Erythroblast (primary cell): ENCODE data around the gene PRPSAP1.

Experiments used
- DNase-seq, 2 experiments: peaks; one replicate each; lab custom pipeline; 2025; lab: John Stamatoyannopoulos, UW
- GATA1 ChIP-seq: IDR thresholded peaks from 2 replicates; pipeline ENCODE4 v1.6.1; 2011; ENCODE audit warnings: low read depth, mild to moderate bottlenecking, control low read depth, low read length, moderate library complexity
- POLR2A ChIP-seq: IDR thresholded peaks from 2 replicates; pipeline ENCODE4 v1.6.1; 2011; ENCODE audit warnings: mild to moderate bottlenecking, low read length

Gene PRPSAP1

GRCh38 chr17:76353599-76354316, at the start of gene PRPSAP1:
PRPSAP1 (minus strand) TSS chr17:76353916; CDS start chr17:76353703, 213 bp downstream.
- TF ChIP-seq POLR2A (peak; percentile 76), GATA1 (no peak)

GRCh38 chr17:76402711-76403110, 49.0 kb upstream of the PRPSAP1 start:
- no peak for TF ChIP-seq GATA1
- TF ChIP-seq POLR2A = no peak
- no peak for DNase-seq

More at GRCh38 chr17:76353599-76354316, at the start of gene PRPSAP1:
- DNase-seq = peak; percentile 91 to 95

- no peak for DNase-seq
- no peak for TF ChIP-seq POLR2A
- no peak for TF ChIP-seq GATA1
These were observed 45.8 kb upstream of the PRPSAP1 start for GRCh38 chr17:76399175-76400172.

- TF ChIP-seq GATA1 = no peak
- TF ChIP-seq POLR2A = no peak
- no peak for DNase-seq
These were observed 44.9 kb upstream of the PRPSAP1 start for GRCh38 chr17:76398523-76399174.

- TF ChIP-seq POLR2A (no peak), GATA1 (no peak)
These were observed 44.2 kb upstream of the PRPSAP1 start for GRCh38 chr17:76397687-76398522.

GRCh38 chr17:76397184-76397583, 43.5 kb upstream of the PRPSAP1 start:
- TF ChIP-seq GATA1 = no peak
- no peak for DNase-seq

More at GRCh38 chr17:76397687-76398522, 44.2 kb upstream of the PRPSAP1 start:
- peak; percentile 85 to 92 for DNase-seq

- DNase-seq = no peak
- TF ChIP-seq POLR2A = no peak
- no peak for TF ChIP-seq GATA1
These were observed 42.3 kb upstream of the PRPSAP1 start for GRCh38 chr17:76395980-76396379.

- no peak for DNase-seq
- TF ChIP-seq GATA1 (no peak), POLR2A (no peak)
These were observed 40.5 kb upstream of the PRPSAP1 start for GRCh38 chr17:76394166-76394565.

GRCh38 chr17:76391200-76391715, 37.5 kb upstream of the PRPSAP1 start:
- TF ChIP-seq POLR2A = no peak
- TF ChIP-seq GATA1 = no peak
- DNase-seq = no peak

DNA sequence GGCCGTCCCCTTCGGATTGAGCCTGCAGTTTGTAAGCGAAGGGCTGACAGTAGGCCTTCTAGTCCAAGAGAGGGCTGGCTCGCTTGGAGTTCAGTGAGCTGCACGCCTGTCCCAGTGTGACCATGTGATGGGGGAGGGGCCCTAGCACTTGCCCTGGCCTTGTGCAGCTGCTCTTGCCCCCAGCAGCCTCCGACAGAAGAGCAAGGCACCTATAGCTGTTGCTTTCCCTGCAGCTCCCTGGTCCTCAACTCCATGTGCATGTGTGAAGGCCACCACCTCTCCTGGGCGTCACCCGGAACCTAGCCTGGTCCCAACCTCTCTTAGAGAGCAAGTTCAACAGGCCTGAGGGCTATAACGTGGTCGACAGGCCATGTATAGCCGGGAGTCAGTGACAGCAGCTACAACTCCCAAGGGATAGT, 36.3 kb upstream of the PRPSAP1 start:
- no peak for TF ChIP-seq POLR2A
- no peak for TF ChIP-seq GATA1
- DNase-seq = no peak

DNA sequence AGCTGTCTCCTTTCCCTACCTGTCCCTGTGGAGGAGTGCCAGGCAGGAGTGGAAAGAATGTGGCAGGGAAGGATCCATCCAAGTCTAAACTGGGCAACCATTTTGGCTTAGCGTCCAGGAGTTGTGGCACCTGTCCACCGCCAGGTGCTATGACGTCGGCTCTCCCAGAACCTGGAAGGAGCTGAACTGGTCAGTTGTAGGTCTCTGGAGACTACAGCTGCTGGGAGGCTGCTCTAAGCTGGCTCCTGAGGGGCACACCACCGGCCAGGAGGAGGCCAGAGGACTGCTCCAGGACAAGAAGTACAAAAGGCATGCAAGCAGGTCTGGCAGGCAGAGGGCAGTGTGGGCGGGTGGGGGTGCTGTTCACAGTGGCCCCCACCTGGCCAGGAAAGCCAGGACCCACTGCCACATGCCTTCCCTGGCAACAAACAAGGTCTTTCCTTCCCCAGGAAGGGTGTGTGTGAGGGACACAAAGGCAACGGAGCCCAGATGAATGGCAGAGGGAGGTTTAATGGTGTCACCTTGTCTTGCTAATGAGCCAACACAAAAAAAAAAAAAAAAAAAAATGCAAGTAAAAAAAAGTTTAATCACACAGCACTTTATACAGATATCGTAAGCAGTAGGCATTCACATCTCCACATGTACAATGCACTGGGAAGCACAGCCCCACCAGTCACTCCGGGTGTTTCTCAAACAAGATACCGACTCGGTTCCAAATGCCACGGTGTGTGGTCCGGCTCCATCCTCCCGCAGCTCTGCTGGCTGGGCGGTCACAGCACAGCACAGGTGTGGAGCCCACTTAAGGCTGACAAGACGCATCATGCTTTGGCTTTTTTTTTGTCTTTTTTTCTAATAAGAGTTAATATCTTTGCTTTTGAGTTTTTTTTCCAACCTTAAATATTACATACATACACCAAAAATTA, 35.5 kb upstream of the PRPSAP1 start:
- TF ChIP-seq GATA1 (no peak), POLR2A (no peak)
- DNase-seq = no peak
